ENCODE results near the gene CCDC73.

GRCh38 chr11:32581556-32581955 lies 212.9 kb downstream of the CCDC73 start:
- TF ChIP-seq POLR2A (IDR thresholded peaks at IDR 0.05) = no peak
- TF ChIP-seq CTCF (IDR thresholded peaks at IDR 0.05 in 4 of 5, conservative IDR thresholded peaks at IDR 0.05 in 1 of 5) = no peak
